OCI-LY3 (cell line): ENCODE data around the gene HINT1.
"Not testable (repeated sequence)": the region's sequence is repeated elsewhere in the genome, so short reads cannot be mapped to it uniquely, and the experiment has no call there.

Source experiments
- H2AFZ ChIP-seq: fragments of 200-600, 300-600 bp; shearing (Covaris generic); 2 replicates; pipeline ENCODE4 v1.6.0; 2014; ENCODE audit warnings: antibody characterized with exemption, low read depth, low read length
- H3K27ac ChIP-seq: fragments of 200-600, 300-600 bp; sonication (generic); 2 replicates; pipeline ENCODE4 v1.5.1; 2014; ENCODE audit warnings: mild to moderate bottlenecking, low read length, moderate library complexity, mixed read lengths
- H3K27me3 ChIP-seq: fragments of 200-600, 300-600 bp; sonication (generic); 2 replicates; pipeline ENCODE4 v1.6.1; 2014; ENCODE audit warnings: low read depth, low read length, mixed read lengths
- H3K36me3 ChIP-seq: fragments of 200-600, 300-600 bp; sonication (generic); replicated peaks from 2 replicates; pipeline ENCODE3; 2014; ENCODE audit warnings: low read depth, low read length, mixed read lengths
- H3K4me1 ChIP-seq: fragments of 300-600, 200-600 bp; sonication (generic); 2 replicates; pipeline ENCODE4 v1.6.1; 2014; ENCODE audit warnings: low read length, mixed read lengths
- H3K4me2 ChIP-seq: fragments of 200-600, 300-600 bp; sonication (generic); 2 replicates; pipeline ENCODE4 v1.6.1; 2014; ENCODE audit warnings: low read length, mixed read lengths
- H3K4me3 ChIP-seq: fragments of 300-600, 200-600 bp; sonication (generic); 2 replicates; pipeline ENCODE4 v1.5.1; 2014; ENCODE audit warnings: antibody characterized with exemption, mild to moderate bottlenecking, low read length, moderate library complexity
- H3K79me2 ChIP-seq: fragments of 300-600, 200-600 bp; shearing (Covaris generic); 2 replicates; pipeline ENCODE4 v1.6.1; 2014; ENCODE audit warnings: mild to moderate bottlenecking, low read length, mixed read lengths
- H3K9ac ChIP-seq: fragments of 300-600, 200-600 bp; shearing (Covaris generic); 2 replicates; pipeline ENCODE4 v1.6.0; 2014; ENCODE audit warnings: mild to moderate bottlenecking, low read length, moderate library complexity
- H3K9me3 ChIP-seq: fragments of 200-600, 300-600 bp; shearing (Covaris generic); 2 replicates; pipeline ENCODE4 v1.6.1; 2014; ENCODE audit warnings: low read length, mixed read lengths; ENCODE audit not compliant: insufficient read depth
- H4K20me1 ChIP-seq: fragments of 200-600, 300-600 bp; sonication (generic); 2 replicates; pipeline ENCODE4 v1.6.1; 2016; ENCODE audit warnings: low read length, mixed read lengths; ENCODE audit not compliant: insufficient read depth
- EZH2phosphoT487 ChIP-seq: fragments of 200-600 bp; shearing (Covaris generic); IDR thresholded peaks from 2 replicates; pipeline ENCODE4 v1.6.1; 2018; ENCODE audit warnings: antibody characterized with exemption, mixed run types, low read depth
- TF ChIP-seq, protein P1 (sequence below): fragments of 200-600, 300-600 bp; sonication (generic); IDR thresholded peaks from 2 replicates; pipeline ENCODE4 v1.5.1; 2014; ENCODE audit warnings: antibody characterized with exemption, low read length, low read depth

HINT1 gene

GRCh38 chr5:131196331-131196730, 31.3 kb upstream of the HINT1 start:
- no peaks in the 10 kb centered on the region for H3K4me1 ChIP-seq
- H3K4me2 ChIP-seq, result no peak overlapping the region
- H3K4me3 ChIP-seq, result no peak overlapping the region
- TF ChIP-seq, protein P1, sequence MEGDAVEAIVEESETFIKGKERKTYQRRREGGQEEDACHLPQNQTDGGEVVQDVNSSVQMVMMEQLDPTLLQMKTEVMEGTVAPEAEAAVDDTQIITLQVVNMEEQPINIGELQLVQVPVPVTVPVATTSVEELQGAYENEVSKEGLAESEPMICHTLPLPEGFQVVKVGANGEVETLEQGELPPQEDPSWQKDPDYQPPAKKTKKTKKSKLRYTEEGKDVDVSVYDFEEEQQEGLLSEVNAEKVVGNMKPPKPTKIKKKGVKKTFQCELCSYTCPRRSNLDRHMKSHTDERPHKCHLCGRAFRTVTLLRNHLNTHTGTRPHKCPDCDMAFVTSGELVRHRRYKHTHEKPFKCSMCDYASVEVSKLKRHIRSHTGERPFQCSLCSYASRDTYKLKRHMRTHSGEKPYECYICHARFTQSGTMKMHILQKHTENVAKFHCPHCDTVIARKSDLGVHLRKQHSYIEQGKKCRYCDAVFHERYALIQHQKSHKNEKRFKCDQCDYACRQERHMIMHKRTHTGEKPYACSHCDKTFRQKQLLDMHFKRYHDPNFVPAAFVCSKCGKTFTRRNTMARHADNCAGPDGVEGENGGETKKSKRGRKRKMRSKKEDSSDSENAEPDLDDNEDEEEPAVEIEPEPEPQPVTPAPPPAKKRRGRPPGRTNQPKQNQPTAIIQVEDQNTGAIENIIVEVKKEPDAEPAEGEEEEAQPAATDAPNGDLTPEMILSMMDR, result no peak
- no peak for TF ChIP-seq EZH2phosphoT487
- no peak overlapping the region for H3K9ac ChIP-seq
- no peak overlapping the region for H2AFZ ChIP-seq
- no peaks in the 10 kb centered on the region for H3K27me3 ChIP-seq
- peaks cover 7% of the 10 kb centered on the region for H3K36me3 ChIP-seq
- H3K9me3 ChIP-seq, result no peaks in the 10 kb centered on the region
- H3K27ac ChIP-seq, result no peak overlapping the region
- H3K79me2 ChIP-seq, result no peaks in the 10 kb centered on the region
- no peaks in the 10 kb centered on the region for H4K20me1 ChIP-seq

DNA sequence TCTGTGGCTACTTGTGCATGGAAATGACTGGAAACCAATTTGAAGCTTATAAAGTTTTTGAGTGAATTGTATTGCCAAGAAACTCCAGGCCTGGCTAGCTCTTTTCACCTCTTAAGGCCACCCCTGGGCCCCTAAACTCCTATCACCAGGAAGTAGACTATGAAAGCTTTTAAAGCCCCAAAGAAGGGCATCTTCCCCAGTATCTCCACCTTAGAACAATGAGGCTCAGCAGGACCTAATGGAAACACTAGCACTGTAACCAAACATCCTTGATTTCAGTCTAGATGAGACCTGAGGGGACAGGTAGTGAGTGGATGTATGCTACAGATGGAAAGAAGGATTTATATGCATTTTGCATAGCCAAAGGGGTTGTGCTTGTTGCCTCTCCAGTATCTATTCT, 30.6 kb upstream of the HINT1 start:
- Histone ChIP-seq H3K4me1 (no peaks in the 10 kb centered on the region), H4K20me1 (no peaks in the 10 kb centered on the region), H3K36me3 (peaks cover 7% of the 10 kb centered on the region), H3K79me2 (no peaks in the 10 kb centered on the region), H3K27ac (no peak overlapping the region), H3K27me3 (no peaks in the 10 kb centered on the region), H2AFZ (no peak overlapping the region), H3K9ac (no peak overlapping the region), H3K9me3 (no peaks in the 10 kb centered on the region), H3K4me3 (no peak overlapping the region), H3K4me2 (no peak overlapping the region)
- TF ChIP-seq, protein P1, result no peak
- TF ChIP-seq EZH2phosphoT487, result no peak

GRCh38 chr5:131194725-131195124, 29.7 kb upstream of the HINT1 start:
- H3K9ac ChIP-seq, result no peak overlapping the region
- H3K36me3 ChIP-seq, result peaks cover 7% of the 10 kb centered on the region
- no peaks in the 10 kb centered on the region for H3K79me2 ChIP-seq
- no peaks in the 10 kb centered on the region for H3K4me1 ChIP-seq
- H3K9me3 ChIP-seq, result no peaks in the 10 kb centered on the region
- no peak overlapping the region for H3K4me2 ChIP-seq
- no peaks in the 10 kb centered on the region for H4K20me1 ChIP-seq
- no peaks in the 10 kb centered on the region for H3K27me3 ChIP-seq
- H3K27ac ChIP-seq, result no peak overlapping the region
- no peak for TF ChIP-seq EZH2phosphoT487
- TF ChIP-seq, protein P1, result no peak
- H3K4me3 ChIP-seq, result no peak overlapping the region
- H2AFZ ChIP-seq, result no peak overlapping the region

DNA sequence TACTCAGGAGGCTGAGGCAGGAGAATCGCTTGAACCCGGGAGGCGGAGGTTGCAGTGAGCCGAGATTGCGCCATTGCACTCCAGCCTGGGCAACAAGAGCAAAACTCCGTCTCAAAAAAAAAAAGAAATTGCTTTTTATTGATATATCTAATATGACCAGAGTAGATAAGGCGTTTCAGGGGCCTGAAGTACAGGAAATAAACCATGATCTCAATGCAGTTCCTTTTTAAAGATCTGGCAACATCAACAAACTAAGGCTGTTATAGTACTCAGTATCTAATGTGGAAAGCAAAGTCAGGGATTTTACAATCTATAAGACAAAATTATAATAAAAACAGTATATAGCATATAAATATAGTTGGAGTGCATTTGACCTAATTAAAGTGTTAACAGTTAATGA, 28.8 kb upstream of the HINT1 start:
- H3K27me3 ChIP-seq, H3K9me3 ChIP-seq, H3K79me2 ChIP-seq, H3K36me3 ChIP-seq, H4K20me1 ChIP-seq, H3K27ac ChIP-seq, H3K9ac ChIP-seq, H3K4me2 ChIP-seq, H2AFZ ChIP-seq, H3K4me1 ChIP-seq, H3K4me3 ChIP-seq: not testable (repeated sequence)

- Histone ChIP-seq H3K27ac (no peak overlapping the region), H3K9me3 (no peaks in the 10 kb centered on the region), H3K4me1 (no peaks in the 10 kb centered on the region), H4K20me1 (no peaks in the 10 kb centered on the region), H2AFZ (no peak overlapping the region), H3K36me3 (peaks cover 6% of the 10 kb centered on the region), H3K27me3 (no peaks in the 10 kb centered on the region), H3K79me2 (no peaks in the 10 kb centered on the region), H3K4me2 (no peak overlapping the region), H3K4me3 (no peak overlapping the region), H3K9ac (no peak overlapping the region)
- no peak for TF ChIP-seq EZH2phosphoT487
- TF ChIP-seq, protein P1, result no peak
These were observed 28.1 kb upstream of the HINT1 start for GRCh38 chr5:131193106-131193505.
